Astrocyte (in vitro differentiated cells and primary cell): ENCODE results near the gene HEXD.

Source experiments
- EZH2 ChIP-seq: IDR thresholded peaks from 2 replicates; pipeline ENCODE4 v1.6.1; 2012; ENCODE audit warnings: mild to moderate bottlenecking, low read length, inconsistent platforms; ENCODE audit not compliant: insufficient read depth
- TF ChIP-seq, protein P1 (sequence below): IDR thresholded peaks from 2 replicates; pipeline ENCODE4 v1.5.1; 2011; ENCODE audit warnings: low read depth, mild to moderate bottlenecking, inconsistent platforms, low read length, moderate library complexity; ENCODE audit not compliant: insufficient read depth

GRCh38 chr17:82400830-82401229 is 17.3 kb upstream of the HEXD start:
- TF ChIP-seq, protein P1, sequence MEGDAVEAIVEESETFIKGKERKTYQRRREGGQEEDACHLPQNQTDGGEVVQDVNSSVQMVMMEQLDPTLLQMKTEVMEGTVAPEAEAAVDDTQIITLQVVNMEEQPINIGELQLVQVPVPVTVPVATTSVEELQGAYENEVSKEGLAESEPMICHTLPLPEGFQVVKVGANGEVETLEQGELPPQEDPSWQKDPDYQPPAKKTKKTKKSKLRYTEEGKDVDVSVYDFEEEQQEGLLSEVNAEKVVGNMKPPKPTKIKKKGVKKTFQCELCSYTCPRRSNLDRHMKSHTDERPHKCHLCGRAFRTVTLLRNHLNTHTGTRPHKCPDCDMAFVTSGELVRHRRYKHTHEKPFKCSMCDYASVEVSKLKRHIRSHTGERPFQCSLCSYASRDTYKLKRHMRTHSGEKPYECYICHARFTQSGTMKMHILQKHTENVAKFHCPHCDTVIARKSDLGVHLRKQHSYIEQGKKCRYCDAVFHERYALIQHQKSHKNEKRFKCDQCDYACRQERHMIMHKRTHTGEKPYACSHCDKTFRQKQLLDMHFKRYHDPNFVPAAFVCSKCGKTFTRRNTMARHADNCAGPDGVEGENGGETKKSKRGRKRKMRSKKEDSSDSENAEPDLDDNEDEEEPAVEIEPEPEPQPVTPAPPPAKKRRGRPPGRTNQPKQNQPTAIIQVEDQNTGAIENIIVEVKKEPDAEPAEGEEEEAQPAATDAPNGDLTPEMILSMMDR = no peak
- TF ChIP-seq EZH2 = no peak
